ENCODE measurements around the gene FNDC7. TPM values are rescaled to one million over a fixed set of nuclear protein-coding genes. Genes with fewer than 3 reads are reported as not detected.

The FNDC7 gene
- total and polyA plus RNA-seq, 9 of the 15 experiments (the other 6 are each of a cell fraction or from before 2014, with no cell fraction given) = not detected

DNA sequence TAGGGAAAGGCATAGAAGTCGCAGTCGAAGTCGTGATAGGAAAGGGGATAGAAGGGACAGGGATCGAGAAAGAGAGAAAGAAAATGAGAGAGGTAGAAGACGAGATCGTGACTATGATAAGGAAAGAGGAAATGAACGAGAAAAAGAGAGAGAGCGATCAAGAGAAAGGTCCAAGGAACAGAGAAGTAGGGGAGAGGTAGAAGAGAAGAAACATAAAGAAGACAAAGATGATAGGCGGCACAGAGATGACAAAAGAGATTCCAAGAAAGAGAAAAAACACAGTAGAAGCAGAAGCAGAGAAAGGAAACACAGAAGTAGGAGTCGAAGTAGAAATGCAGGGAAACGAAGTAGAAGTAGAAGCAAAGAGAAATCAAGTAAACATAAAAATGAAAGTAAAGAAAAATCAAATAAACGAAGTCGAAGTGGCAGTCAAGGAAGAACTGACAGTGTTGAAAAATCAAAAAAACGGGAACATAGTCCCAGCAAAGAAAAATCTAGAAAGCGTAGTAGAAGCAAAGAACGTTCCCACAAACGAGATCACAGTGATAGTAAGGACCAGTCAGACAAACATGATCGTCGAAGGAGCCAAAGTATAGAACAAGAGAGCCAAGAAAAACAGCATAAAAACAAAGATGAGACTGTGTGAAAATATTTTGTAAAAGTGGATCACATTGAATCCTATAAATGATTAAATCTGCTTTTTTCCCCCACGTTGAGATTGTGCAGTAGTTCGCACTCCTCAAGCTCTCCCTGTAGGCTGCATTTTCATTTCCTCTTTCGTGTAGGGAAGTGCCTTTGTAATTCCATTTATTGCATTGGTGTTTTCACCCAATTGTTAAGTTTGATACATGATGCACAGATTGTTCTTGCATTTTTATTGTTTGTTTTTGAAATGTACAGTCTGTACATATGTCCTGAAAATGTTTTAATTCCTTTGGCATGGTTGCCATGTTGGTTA, 13.1 kb upstream of the FNDC7 start (continued):
- TF ChIP-seq DLX4 (CRISPR knock-in tag; IDR thresholded peaks at IDR 0.05) (no peak), FOS (IDR thresholded peaks at IDR 0.05; ENCODE audit: extremely low read depth, insufficient read length) (no peak), U2AF1 (optimal IDR thresholded peaks at IDR 0.05; ENCODE audit: low read depth, low read length) (no peak), ATF4 (CRISPR knock-in tag; IDR thresholded peaks at IDR 0.05) (no peak), TGIF2 (CRISPR knock-in tag; IDR thresholded peaks at IDR 0.05) (no peak), ZNF224 (CRISPR knock-in tag; IDR thresholded peaks at IDR 0.05) (no peak), LARP7 (IDR thresholded peaks at IDR 0.05) (0 out of 2 replicates have a peak, but pooled peaks have one; percentile 75), ILF3 (IDR thresholded peaks at IDR 0.05; ENCODE audit: borderline replicate concordance) (no peak), TOE1 (IDR thresholded peaks at IDR 0.05; ENCODE audit: borderline replicate concordance) (0 out of 2 replicates have a peak, but pooled peaks have one; percentile 41), TOE1 (CRISPR knock-in tag; IDR thresholded peaks at IDR 0.05; ENCODE audit: borderline replicate concordance, low read depth) (no peak), RBFOX2 (IDR thresholded peaks at IDR 0.05; ENCODE audit: low read depth, low read length) (0 out of 2 replicates have a peak, but pooled peaks have one; percentile 26), IRF9 (tag; IDR thresholded peaks at IDR 0.05) (no peak), ELF4 (CRISPR knock-in tag; IDR thresholded peaks at IDR 0.05) (0 out of 2 replicates have a peak, but pooled peaks have one; percentile 51), NFATC3 (IDR thresholded peaks at IDR 0.05) (no peak), CCAR2 (IDR thresholded peaks at IDR 0.05; ENCODE audit: low read depth, low read length) (no peak), BCLAF1 (IDR thresholded peaks at IDR 0.05; ENCODE audit: borderline replicate concordance in 1 of 2, control insufficient read depth in 1 of 2, low read depth in 2 of 2, low read length in 1 of 2) (0 out of 4 replicates have a peak, but pooled peaks of 1 of the 2 experiments have one; percentile 54), POLR2A (conservative IDR thresholded peaks at IDR 0.05) (peak; percentile 76), POLR2AphosphoS5 (IDR thresholded peaks at IDR 0.05; ENCODE audit: control insufficient read depth, insufficient read depth, low read depth, low read length) (peak; percentile 63)
- TF ChIP-seq, protein P1, sequence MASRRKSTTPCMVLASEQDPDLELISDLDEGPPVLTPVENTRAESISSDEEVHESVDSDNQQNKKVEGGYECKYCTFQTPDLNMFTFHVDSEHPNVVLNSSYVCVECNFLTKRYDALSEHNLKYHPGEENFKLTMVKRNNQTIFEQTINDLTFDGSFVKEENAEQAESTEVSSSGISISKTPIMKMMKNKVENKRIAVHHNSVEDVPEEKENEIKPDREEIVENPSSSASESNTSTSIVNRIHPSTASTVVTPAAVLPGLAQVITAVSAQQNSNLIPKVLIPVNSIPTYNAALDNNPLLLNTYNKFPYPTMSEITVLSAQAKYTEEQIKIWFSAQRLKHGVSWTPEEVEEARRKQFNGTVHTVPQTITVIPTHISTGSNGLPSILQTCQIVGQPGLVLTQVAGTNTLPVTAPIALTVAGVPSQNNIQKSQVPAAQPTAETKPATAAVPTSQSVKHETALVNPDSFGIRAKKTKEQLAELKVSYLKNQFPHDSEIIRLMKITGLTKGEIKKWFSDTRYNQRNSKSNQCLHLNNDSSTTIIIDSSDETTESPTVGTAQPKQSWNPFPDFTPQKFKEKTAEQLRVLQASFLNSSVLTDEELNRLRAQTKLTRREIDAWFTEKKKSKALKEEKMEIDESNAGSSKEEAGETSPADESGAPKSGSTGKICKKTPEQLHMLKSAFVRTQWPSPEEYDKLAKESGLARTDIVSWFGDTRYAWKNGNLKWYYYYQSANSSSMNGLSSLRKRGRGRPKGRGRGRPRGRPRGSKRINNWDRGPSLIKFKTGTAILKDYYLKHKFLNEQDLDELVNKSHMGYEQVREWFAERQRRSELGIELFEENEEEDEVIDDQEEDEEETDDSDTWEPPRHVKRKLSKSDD (conservative IDR thresholded peaks at IDR 0.05; ENCODE audit: low read length) = no peak
